ENCODE measurements around the gene PHACTR3.

DNA sequence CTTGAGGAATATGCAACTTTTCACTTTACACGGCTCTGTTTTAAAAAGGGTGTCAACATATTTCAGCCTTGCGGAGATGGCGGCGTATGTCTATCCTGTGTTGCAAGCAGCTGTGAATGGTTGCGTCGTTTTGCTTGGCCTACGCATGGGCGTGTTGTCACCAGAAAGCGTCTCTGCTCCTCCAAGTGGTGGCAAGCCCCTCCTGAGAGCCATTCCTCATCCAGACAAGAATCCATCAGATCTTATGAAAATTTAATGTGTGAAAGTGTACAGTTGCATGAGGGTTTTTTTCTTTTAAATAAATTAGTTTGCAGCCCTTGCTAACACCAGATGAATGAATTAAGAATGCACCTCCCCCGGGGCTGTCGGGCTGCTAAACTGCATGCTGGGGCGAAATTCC lies 114.4 kb downstream of the PHACTR3 start:
- TF ChIP-seq EZH2 (IDR thresholded peaks at IDR 0.05; ENCODE audit: low read length, missing control alignments): no peak
- TF ChIP-seq, protein P1, sequence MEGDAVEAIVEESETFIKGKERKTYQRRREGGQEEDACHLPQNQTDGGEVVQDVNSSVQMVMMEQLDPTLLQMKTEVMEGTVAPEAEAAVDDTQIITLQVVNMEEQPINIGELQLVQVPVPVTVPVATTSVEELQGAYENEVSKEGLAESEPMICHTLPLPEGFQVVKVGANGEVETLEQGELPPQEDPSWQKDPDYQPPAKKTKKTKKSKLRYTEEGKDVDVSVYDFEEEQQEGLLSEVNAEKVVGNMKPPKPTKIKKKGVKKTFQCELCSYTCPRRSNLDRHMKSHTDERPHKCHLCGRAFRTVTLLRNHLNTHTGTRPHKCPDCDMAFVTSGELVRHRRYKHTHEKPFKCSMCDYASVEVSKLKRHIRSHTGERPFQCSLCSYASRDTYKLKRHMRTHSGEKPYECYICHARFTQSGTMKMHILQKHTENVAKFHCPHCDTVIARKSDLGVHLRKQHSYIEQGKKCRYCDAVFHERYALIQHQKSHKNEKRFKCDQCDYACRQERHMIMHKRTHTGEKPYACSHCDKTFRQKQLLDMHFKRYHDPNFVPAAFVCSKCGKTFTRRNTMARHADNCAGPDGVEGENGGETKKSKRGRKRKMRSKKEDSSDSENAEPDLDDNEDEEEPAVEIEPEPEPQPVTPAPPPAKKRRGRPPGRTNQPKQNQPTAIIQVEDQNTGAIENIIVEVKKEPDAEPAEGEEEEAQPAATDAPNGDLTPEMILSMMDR (conservative IDR thresholded peaks at IDR 0.05 in 1 of 2, IDR thresholded peaks at IDR 0.05 in 1 of 2; ENCODE audit: low read depth in 1 of 2, low read length in 2 of 2): no peak
